SK-N-MC (cell line): ENCODE results near the gene FLNC.

ENCODE experiments used
- DNase-seq: peaks from one replicate; pipeline ENCODE4 v3.0.0-alpha.2; 2011; ENCODE audit warnings: low read depth, low spot score
- H3K27ac ChIP-seq: fragments of 200-600 bp; sonication (generic); 2 replicates; pipeline ENCODE4 v1.5.1; 2016; ENCODE audit warnings: mixed run types
- H3K36me3 ChIP-seq: fragments of 200-600 bp; sonication (generic); 2 replicates; pipeline ENCODE4 v1.6.1; 2017; ENCODE audit warnings: antibody characterized with exemption, low read length, mixed read lengths; ENCODE audit not compliant: insufficient read depth
- H3K4me3 ChIP-seq: fragments of 200-600 bp; sonication (generic); 2 replicates; pipeline ENCODE4 v1.5.1; 2016
- H3K9ac ChIP-seq: fragments of 200-600 bp; sonication (generic); 2 replicates; pipeline ENCODE4 v1.8.0; 2017; ENCODE audit warnings: mixed run types, mixed read lengths; ENCODE audit not compliant: insufficient read length
- H3K9me3 ChIP-seq: fragments of 200-600 bp; sonication (generic); 2 replicates; pipeline ENCODE4 v1.6.1; 2017; ENCODE audit warnings: low read depth, mild to moderate bottlenecking, antibody characterized with exemption, low read length, moderate library complexity, mixed read lengths
- EZH2 ChIP-seq: fragments of 200-600 bp; sonication (generic); IDR thresholded peaks from one replicate; pipeline ENCODE4 v1.6.1; 2017; ENCODE audit warnings: antibody characterized with exemption
- FOXP2 ChIP-seq: optimal IDR thresholded peaks from 2 replicates; pipeline ENCODE3; 2011; ENCODE audit warnings: mild to moderate bottlenecking, moderate library complexity; ENCODE audit not compliant: insufficient read depth; ENCODE audit errors: extremely low read length, control extremely low read depth
- POLR2AphosphoS5 ChIP-seq: IDR thresholded peaks from 2 replicates; pipeline ENCODE4 v1.6.1; 2012; ENCODE audit warnings: mild to moderate bottlenecking, low read depth, low read length, borderline replicate concordance

The FLNC gene

DNA sequence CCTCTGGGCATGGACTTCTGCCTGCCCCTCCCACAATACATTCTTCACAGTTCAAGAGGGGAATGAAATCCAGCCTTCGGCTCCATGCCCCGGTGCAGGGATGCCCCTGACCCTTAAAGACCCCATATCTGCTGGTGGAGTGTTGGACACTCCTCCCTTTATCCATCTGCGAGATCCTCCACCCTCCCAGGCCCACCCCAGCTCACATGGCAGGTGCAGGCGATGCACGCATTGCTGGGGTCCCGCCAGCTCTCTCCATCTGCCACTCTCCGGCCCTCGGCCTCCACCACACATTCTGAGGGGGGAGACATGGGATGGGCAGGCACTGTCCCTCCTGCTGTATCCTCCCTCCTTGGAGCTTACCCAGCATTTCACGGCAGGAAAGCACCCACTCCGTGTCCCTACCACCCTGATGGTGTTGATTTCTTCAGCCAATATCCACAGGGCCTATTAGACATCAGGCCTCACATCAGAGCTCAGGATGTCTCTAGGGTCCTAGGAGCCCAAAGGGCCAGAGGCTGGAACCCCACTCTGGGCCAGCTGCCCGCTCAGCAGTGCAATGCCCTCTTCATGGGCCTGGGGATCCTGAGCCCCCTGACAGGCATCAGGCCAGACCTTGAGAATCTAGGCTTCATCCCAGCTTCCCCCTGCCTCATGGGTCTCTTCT lies 50.7 kb downstream of the FLNC start:
- Histone ChIP-seq H3K27ac (no peak overlapping the region), H3K4me3 (no peak overlapping the region), H3K9me3 (no peaks in the 10 kb centered on the region), H3K36me3 (no peaks in the 10 kb centered on the region), H3K9ac (no peak overlapping the region)
- TF ChIP-seq FOXP2 = no peak
- no peak for TF ChIP-seq POLR2AphosphoS5
- no peak for DNase-seq

DNA sequence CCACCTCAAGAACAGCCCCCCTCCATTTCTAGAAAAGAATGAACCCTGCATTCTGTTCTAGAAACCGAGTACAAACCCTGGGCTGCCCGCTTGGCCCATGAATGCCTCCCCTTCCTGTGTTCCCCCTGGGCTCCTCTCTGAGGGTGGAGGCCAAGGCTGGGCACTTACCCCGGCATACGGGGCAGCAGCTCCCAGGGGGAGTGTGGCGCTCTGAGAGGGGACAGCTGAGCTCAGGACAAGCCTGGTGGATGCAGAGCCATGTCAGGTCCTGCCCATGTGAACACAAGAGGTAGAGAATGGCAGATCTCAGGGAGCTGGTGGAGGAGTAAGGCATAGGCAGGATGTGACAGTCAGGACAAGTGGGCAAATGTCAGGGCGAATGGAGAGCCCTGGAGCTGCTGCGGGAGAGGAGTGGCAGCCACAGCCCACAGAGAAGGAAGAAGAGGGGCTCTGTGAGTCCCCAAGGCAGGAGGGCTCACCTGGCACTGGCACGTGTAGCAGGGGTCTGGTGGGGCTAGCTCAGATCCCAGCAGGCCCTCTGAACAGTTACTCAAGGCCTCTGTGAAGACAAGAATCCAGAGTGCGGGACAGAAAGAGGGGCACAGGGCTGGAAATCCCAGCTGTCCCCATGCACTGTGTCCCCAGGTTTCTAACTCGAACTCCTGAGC lies 51.4 kb downstream of the FLNC start:
- H3K36me3 ChIP-seq = no peaks in the 10 kb centered on the region
- H3K4me3 ChIP-seq = no peak overlapping the region
- H3K9ac ChIP-seq = no peak overlapping the region
- H3K27ac ChIP-seq = no peak overlapping the region
- no peak for DNase-seq
- H3K9me3 ChIP-seq = no peaks in the 10 kb centered on the region
- no peak for TF ChIP-seq POLR2AphosphoS5
- no peak for TF ChIP-seq FOXP2
- TF ChIP-seq EZH2 = no peak

DNA sequence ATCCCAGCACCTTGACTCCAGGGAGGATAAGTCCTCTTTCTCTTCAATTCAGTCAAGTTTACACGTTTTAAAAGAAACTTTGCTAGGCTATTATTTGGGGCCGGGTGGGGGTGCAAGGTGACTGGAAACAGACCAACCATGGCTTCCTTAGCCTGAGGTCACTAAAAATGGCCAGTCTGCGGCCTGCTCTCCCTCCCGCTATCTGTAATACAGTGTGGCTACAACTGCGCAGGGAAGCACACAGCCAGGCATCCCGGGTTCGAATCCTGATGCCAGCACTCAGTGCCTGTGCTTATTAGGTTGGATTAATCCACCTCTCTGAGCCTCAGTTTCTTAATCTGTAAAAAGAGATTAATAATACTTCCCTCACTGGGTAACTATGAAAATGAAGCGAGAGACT lies 51.9 kb downstream of the FLNC start:
- no peaks in the 10 kb centered on the region for H3K36me3 ChIP-seq
- no peaks in the 10 kb centered on the region for H3K9me3 ChIP-seq
- H3K4me3 ChIP-seq = no peak overlapping the region
- no peak overlapping the region for H3K9ac ChIP-seq
- TF ChIP-seq POLR2AphosphoS5 = no peak
- DNase-seq = no peak
- no peak overlapping the region for H3K27ac ChIP-seq

DNA sequence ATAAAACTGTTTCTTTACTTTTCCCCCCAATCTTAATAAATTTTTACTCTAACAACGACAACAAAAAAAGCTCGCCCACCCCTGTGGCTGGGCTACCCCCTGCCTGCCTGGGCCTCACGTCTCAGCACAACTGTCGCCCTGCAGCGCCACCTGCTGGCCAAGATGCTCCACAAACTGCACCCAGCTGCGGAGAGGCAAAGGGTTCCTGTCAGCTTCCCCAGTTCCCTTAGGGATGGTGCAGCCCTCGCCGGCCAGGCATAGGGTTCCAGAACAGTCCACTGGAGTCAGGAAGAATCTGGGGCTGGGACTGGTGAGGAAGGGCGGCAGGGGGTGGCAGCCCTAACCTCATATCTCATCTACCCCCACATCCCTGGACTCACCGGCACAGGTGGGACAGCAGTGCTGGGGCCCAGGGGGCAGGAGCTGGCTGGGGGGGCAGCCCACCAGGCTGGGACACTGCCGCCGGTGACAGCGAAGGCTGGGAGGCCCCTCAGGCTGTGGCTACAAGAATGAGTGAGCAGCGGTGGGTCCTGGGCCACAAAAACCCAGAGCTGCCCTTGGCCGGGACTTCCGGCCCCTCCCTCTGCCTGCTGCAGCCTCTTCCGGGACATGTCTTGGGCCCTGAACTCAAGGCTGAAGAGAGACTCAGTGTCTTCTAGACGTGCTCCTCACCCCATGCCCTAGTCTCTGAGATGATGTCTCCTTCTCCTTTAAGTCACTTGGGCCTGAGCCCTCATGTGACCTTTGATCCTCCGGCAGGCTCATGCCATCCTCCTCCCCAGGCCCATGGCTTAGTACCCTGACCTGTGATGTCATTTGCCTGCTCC lies 53.6 kb downstream of the FLNC start:
- Histone ChIP-seq H3K27ac (no peak overlapping the region), H3K9me3 (no peaks in the 10 kb centered on the region), H3K4me3 (no peak overlapping the region), H3K36me3 (no peaks in the 10 kb centered on the region), H3K9ac (no peak overlapping the region)
- TF ChIP-seq EZH2 (no peak), FOXP2 (peak; percentile 14)
- DNase-seq = peak; percentile 40

DNA sequence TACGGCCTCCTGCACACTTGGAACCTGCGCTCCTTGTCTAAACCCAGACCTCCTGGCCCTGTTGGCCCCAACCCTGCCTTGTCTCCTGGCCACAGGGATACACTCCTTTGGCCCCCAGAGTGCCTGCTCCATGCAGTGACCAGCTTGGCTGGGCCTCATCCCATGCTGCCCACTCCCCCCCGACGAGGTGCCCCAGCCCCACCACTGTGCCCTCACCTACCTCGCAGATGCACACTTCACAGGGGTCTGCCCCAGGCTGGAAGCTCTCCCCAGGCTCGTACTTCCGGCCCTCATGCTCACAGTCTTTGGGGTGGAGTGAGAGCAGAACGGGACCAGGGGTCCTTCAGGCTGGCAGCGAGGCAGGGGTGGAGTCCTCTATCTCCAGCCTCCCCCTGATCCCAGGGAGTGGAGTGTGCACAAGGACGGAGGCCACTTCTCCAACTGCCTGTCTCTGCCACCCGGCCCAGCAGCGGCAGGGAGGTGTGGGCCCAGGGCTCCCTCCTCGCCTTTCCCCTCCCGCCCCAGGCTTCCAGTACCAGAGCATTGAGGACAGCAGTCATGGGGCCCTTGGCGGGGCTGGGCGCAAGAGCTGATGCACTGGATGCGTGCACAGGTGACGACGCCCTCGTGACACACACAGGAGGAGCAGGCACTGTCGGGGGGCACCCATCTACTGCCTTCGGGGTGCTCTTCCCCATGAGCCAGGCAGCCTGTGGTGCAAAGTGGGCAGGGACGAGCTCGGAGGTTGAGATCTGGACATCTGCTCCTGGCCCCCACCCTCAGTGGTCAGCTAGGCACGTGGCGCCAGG lies 54.6 kb downstream of the FLNC start:
- Histone ChIP-seq H3K27ac (no peak overlapping the region), H3K4me3 (no peak overlapping the region), H3K9ac (no peak overlapping the region), H3K36me3 (no peaks in the 10 kb centered on the region), H3K9me3 (no peaks in the 10 kb centered on the region)
- no peak for DNase-seq
- TF ChIP-seq FOXP2 (no peak), EZH2 (no peak), POLR2AphosphoS5 (no peak)

DNA sequence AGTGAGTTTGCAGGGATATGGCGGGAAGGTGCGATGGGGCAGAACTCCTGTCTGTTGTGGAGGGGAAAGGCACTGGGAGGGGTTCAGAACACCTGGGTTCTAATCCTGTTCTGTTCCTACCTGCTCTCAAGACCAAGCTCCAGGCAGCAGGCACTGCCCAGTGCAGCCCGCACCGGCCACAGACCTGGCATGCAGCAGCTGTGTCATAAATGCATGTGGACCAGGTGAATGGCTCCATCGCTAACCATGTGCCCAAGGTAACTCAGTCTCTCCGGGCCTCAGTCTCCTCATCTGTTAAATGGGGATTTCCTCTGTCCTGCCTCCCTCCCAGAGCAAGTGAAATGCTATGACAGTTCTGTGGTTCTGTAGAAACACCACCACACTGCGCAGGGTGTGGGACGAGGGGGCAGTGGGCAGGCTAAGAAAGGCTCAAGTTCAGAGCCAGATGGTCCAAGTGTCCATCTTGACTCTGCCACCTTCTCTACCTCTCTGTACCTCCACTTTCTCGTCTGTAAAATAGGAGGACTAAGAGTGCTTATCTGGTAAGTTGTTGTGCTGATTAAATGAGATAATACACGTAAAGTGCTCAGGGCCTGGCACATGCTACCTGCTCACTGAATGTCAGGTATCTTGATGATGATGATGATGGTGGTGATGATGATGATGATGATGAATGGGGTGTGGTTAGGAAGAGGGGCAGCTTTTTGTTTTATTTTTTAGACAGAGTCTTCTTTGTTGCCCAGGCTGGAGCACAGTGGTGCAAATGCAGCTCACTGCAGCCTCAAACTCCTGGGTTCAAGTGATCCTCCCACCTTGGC lies 55.4 kb downstream of the FLNC start:
- no peak overlapping the region for H3K4me3 ChIP-seq
- H3K36me3 ChIP-seq = no peaks in the 10 kb centered on the region
- no peak for DNase-seq
- H3K9ac ChIP-seq = no peak overlapping the region
- TF ChIP-seq FOXP2 (no peak), POLR2AphosphoS5 (no peak), EZH2 (no peak)
- no peaks in the 10 kb centered on the region for H3K9me3 ChIP-seq
- no peak overlapping the region for H3K27ac ChIP-seq

DNA sequence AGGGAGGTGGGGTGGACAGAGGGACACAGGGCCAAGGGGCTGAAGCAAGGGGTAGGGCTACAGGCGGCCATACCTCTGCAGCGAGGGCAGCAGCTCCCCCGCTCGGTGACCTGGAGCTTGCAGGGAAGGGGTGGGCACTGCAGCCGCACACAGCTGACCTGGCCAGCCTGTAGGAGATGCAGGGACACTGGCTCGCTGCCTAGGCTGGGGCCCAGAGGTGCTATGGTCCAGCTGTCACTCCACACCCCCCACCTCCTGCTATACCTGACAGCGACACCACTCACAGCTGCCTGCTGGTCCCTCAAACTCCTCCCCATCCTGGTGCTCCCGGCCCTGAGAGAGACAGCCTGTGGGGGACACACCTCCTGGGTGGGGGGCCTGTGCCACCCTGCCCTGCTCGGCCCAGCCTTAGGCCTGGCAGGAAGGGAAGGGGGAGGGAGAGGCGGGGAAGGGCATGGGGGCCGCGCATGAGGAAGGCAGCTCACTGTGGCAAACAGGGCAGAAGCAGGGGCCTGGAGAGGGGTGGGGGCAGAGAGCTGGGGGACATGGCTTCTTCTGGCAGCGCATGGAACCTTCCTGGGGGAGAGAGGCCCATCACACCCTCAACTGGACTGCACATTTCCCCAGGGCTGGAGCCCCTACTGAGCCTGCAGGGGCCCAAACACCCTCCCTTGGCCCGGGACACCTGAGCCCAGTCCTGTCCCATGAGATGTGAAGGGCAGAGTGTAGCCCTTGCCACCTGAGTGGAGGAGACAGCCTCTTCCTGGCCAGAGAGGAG lies 56.4 kb downstream of the FLNC start:
- no peaks in the 10 kb centered on the region for H3K9me3 ChIP-seq
- H3K9ac ChIP-seq = no peak overlapping the region
- no peak for DNase-seq
- TF ChIP-seq FOXP2 = no peak
- TF ChIP-seq POLR2AphosphoS5 = no peak
- TF ChIP-seq EZH2 = no peak
- H3K27ac ChIP-seq = no peak overlapping the region
- H3K36me3 ChIP-seq = no peaks in the 10 kb centered on the region
- H3K4me3 ChIP-seq = no peak overlapping the region
